ENCODE measurements around the gene TENT4A.

GRCh38 chr5:6733411-6734242, 20.4 kb downstream of the TENT4A start:
- TF ChIP-seq CTCF (IDR thresholded peaks at IDR 0.05 in 4 of 5, conservative IDR thresholded peaks at IDR 0.05 in 1 of 5) = no peak
- no peak for TF ChIP-seq POLR2A (IDR thresholded peaks at IDR 0.05)
